SU-DHL-6 (cell line): Measurements from ENCODE around the gene BANF2.

ENCODE experiments used
- CTCF ChIP-seq: fragments of 200-600 bp; sonication (generic); IDR thresholded peaks from one replicate; pipeline ENCODE4 v1.5.1; 2017; ENCODE audit warnings: antibody characterized with exemption, mild to moderate bottlenecking, low read length, moderate library complexity; ENCODE audit not compliant: insufficient read depth, poor library complexity, severe bottlenecking
- EZH2phosphoT487 ChIP-seq: fragments of 200-600 bp; sonication (generic), shearing (Covaris generic); conservative IDR thresholded peaks from 2 replicates; pipeline ENCODE4 v1.6.1; 2018; ENCODE audit warnings: mild to moderate bottlenecking, antibody characterized with exemption, low read length, moderate library complexity, mixed read lengths

- TF ChIP-seq CTCF (no peak), EZH2phosphoT487 (no peak)
Measured at GRCh38 chr20:17667445-17667844, 32.3 kb upstream of the BANF2 start.
